Omental fat pad (tissue), 4 donors: ENCODE data around the gene SERINC2. TPM values are rescaled to one million over a fixed set of nuclear protein-coding genes. Genes with fewer than 3 reads are reported as not detected.
"Not testable (repeated sequence)": the region's sequence is repeated elsewhere in the genome, so short reads cannot be mapped to it uniquely, and the experiment has no call there.

Experiments
- ATAC-seq: fragments of 150-250 bp; one replicate; pipeline ENCODE4 v1.9.1; 2016; ENCODE audit warnings: mild to moderate bottlenecking, moderate library complexity; ENCODE audit not compliant: low FRiP score
- DNase-seq: peaks from one replicate; pipeline ENCODE4 v3.0.0-alpha.2; 2019; ENCODE audit warnings: low spot score
- total RNA-seq, 4 donors: library from RNA; depleted of rRNA; stranded (reverse); fragments of >200 nt; gene quantifications; one replicate each; pipeline ENCODE4 v1.1.0, GENCODE V29; 2016
- TF ChIP-seq, protein P1 (sequence below), 3 donors: fragments of 450-650 bp; IDR thresholded peaks; one replicate each; pipeline ENCODE4 v1.5.1; 2016 to 2017; ENCODE audit warnings: antibody characterized with exemption in 3 of 3, mild to moderate bottlenecking in 3 of 3, moderate library complexity in 2 of 3

The SERINC2 gene
- total RNA-seq, 4 donors from 2014 or later, result 2.2 to 12.2 (median 5.4) TPM

GRCh38 chr1:31467005-31467674 lies 54.1 kb downstream of the SERINC2 start:
- ATAC-seq (no peak), DNase-seq (no peak)
- TF ChIP-seq, protein P1, sequence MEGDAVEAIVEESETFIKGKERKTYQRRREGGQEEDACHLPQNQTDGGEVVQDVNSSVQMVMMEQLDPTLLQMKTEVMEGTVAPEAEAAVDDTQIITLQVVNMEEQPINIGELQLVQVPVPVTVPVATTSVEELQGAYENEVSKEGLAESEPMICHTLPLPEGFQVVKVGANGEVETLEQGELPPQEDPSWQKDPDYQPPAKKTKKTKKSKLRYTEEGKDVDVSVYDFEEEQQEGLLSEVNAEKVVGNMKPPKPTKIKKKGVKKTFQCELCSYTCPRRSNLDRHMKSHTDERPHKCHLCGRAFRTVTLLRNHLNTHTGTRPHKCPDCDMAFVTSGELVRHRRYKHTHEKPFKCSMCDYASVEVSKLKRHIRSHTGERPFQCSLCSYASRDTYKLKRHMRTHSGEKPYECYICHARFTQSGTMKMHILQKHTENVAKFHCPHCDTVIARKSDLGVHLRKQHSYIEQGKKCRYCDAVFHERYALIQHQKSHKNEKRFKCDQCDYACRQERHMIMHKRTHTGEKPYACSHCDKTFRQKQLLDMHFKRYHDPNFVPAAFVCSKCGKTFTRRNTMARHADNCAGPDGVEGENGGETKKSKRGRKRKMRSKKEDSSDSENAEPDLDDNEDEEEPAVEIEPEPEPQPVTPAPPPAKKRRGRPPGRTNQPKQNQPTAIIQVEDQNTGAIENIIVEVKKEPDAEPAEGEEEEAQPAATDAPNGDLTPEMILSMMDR (IDR thresholded peaks at IDR 0.05), result no peak

GRCh38 chr1:31470794-31471315 lies 57.8 kb downstream of the SERINC2 start:
- TF ChIP-seq, protein P1 (IDR thresholded peaks at IDR 0.05), result no peak
- DNase-seq (no peak), ATAC-seq (no peak)

- not testable (repeated sequence) for ATAC-seq
These were observed 58.7 kb downstream of the SERINC2 start for GRCh38 chr1:31471452-31472313.

DNA sequence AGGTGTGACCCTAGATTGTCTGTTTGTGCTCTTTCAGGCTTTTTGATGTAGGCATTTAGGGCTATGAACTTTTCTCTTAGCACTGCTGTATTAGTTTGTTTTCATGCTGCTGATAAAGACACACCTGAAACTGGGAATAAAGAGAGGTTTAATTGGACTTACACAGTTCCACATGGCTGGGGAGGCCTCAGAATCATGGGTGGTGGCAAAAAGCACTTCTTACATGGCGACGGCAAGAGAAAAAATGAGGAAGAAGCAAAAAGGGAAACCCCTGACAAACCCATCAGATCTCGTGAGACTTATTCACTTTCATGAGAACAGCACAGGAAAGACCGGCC lies 59.3 kb downstream of the SERINC2 start:
- not testable (repeated sequence) for ATAC-seq

More at GRCh38 chr1:31471452-31472313, 58.7 kb downstream of the SERINC2 start:
- DNase-seq, result not testable (repeated sequence)

DNA sequence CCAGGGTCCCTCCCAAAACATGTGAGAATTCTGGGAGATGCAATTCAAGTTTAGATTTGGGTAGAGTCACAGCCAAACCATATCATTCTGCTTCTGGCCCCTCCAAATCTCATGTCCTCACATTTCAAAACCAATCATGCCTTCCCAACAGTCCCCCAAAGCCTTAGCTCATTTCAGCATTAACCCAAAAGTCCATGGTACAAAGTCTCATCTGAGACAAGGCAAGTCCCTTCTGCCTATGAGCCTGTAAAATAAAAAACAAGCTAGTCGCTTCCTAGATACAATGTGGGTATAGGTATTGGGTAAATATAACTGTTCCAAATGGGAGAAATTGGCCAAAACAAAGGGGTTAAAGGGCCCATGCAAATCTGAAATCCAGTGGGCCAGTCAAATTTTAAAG lies 59.7 kb downstream of the SERINC2 start:
- not testable (repeated sequence) for ATAC-seq

More for the DNA sequence above, 59.3 kb downstream of the SERINC2 start:
- not testable (repeated sequence) for DNase-seq

GRCh38 chr1:31473508-31473907 lies 60.5 kb downstream of the SERINC2 start:
- not testable (repeated sequence) for DNase-seq, ATAC-seq

More for the DNA sequence above, 59.7 kb downstream of the SERINC2 start:
- DNase-seq, result not testable (repeated sequence)

DNA sequence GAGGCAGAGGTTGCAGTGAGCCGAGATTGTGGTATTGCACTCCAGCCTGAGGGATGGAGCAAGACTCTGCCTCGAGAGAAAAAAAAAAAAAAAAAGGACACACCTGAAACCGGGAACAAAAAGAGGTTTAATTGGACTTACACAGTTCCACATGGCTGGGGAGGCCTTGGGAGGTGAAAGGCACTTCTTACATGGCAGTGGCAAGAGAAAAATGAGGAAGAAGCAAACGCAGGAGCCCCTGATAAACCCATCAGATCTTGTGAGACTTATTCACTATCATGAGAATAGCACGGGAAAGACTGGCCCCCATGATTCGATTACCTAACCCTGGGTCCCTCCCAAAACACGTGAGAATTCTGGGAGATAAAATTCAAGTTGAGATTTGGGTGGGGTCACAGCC lies 61.6 kb downstream of the SERINC2 start:
- not testable (repeated sequence) for DNase-seq, ATAC-seq

GRCh38 chr1:31476891-31477846 lies 64.2 kb downstream of the SERINC2 start:
- DNase-seq, result no peak
- TF ChIP-seq, protein P1 (IDR thresholded peaks at IDR 0.05), result no peak
- no peak for ATAC-seq

DNA sequence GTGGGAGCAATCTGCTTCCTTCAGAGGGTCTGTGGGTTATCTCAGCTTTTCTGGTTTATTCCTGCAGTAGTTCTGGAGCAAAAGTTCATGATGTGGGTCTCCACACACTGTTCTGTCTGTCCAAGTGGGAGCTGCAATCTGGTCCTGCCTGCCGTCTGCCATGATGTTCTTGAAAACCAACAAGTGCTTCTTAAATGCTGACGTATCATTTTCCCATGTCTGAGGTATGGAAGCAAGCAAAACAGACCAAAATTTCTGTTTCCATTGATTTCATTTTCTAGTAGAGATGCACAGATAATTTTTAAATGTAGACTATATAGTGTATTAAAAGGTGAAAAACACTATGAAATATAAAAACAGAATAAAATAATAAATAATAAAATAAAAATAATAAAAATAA lies 65.2 kb downstream of the SERINC2 start:
- DNase-seq, result no peak
- no peak for ATAC-seq
- TF ChIP-seq, protein P1 (IDR thresholded peaks at IDR 0.05), result no peak
